GM12872 (cell line): ENCODE results near the gene HPSE2.

Experiments
- TF ChIP-seq, protein P1 (sequence below): IDR thresholded peaks from 3 replicates; pipeline ENCODE4 v1.5.1; 2011; ENCODE audit warnings: low read depth, mild to moderate bottlenecking, low read length, moderate library complexity; ENCODE audit not compliant: insufficient read depth

Gene HPSE2

GRCh38 chr10:98617906-98618520 lies 617.6 kb downstream of the HPSE2 start:
- TF ChIP-seq, protein P1, sequence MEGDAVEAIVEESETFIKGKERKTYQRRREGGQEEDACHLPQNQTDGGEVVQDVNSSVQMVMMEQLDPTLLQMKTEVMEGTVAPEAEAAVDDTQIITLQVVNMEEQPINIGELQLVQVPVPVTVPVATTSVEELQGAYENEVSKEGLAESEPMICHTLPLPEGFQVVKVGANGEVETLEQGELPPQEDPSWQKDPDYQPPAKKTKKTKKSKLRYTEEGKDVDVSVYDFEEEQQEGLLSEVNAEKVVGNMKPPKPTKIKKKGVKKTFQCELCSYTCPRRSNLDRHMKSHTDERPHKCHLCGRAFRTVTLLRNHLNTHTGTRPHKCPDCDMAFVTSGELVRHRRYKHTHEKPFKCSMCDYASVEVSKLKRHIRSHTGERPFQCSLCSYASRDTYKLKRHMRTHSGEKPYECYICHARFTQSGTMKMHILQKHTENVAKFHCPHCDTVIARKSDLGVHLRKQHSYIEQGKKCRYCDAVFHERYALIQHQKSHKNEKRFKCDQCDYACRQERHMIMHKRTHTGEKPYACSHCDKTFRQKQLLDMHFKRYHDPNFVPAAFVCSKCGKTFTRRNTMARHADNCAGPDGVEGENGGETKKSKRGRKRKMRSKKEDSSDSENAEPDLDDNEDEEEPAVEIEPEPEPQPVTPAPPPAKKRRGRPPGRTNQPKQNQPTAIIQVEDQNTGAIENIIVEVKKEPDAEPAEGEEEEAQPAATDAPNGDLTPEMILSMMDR = no peak

- TF ChIP-seq, protein P1 = no peak
Measured at GRCh38 chr10:98613446-98613845, 622.2 kb downstream of the HPSE2 start.

DNA sequence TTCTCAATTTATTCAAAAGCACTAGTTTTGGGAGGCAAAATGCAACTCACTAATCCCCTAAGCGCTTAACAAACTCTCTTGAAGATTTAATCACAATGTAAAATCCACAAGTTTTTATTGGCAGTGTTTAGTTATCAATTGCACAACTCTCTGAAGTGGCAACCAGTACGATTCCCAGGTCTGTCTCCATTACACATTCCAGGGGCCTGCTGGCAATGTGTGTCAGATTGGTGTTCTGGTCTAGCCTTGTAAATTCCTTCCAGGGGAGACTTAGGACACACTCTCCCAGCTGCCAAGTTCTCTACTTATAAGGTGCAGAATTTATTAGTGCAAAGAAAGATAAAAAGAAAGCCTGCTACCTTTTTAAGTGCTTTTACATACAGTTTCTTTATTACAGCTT lies 624.2 kb downstream of the HPSE2 start:
- TF ChIP-seq, protein P1 = no peak

DNA sequence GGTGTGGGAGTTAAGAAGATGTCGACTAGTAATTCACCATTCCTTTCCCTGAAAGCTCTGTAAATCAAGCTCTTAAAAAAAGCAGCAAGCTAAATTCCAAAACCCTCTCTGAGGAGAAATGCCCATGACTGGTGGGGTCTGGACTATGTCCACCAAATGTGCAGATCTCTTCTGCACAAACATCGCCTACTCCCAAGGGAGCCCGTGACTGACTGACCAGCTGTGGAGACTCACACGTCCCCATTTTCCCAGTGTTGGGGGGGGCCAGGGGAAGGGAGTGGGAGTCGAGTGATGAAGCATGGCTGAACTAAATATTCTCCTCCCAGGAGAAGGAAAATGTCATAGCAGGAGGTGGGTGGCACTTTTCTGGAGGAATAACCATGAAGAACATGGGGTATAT lies 624.8 kb downstream of the HPSE2 start:
- TF ChIP-seq, protein P1 = no peak

GRCh38 chr10:98610301-98610700 lies 625.4 kb downstream of the HPSE2 start:
- TF ChIP-seq, protein P1 = no peak

- TF ChIP-seq, protein P1 = no peak
Measured at GRCh38 chr10:98609265-98609664, 626.4 kb downstream of the HPSE2 start.

- TF ChIP-seq, protein P1 = no peak
Measured at GRCh38 chr10:98608411-98608810, 627.2 kb downstream of the HPSE2 start.
